Measurements from ENCODE around the gene ZBTB8OS. TPM values are rescaled to one million over a fixed set of nuclear protein-coding genes. Genes with fewer than 3 reads are reported as not detected.

Gene ZBTB8OS
- total and polyA plus RNA-seq, 9 of the 15 experiments (the other 6 are each of a cell fraction or from before 2014, with no cell fraction given), result 54.8 to 230 (median 107) TPM

DNA sequence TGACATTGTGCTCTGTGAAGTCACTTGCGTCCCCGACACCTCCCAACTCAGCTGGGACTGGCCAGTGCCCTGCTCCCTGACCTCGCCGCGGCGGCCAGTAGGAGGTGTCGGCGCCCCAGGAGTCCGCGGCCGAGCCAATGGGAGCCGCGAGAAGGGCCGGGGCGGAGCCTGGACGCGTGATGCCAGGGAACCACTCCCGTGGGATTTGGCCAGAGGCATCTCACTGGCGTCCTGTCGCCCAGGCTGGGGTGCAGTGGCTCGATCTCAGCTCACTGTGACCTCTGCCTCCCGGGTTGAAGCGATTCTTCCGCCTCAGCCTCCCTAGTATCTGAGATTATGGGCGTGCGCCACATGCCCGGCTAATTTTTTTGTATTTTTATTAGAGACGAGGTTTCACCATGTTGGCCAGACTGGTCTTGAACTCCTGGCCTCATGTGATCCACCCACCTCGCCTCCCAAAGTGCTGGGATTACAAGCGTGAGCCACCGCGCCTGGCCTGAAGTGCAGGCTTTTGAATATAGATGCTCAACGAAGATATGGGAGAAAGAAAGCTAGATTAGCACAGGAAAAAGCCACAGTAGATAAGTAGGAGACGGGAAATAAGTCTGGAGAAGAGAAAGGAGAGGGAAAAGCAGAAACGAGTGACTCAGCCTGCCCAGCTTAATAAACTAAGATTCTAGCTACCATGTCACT lies 38.0 kb downstream of the ZBTB8OS start:
- Histone ChIP-seq H3K9me1 (ENCODE audit: control insufficient read depth, insufficient read depth, low read length) (no peaks in the 10 kb centered on the region), H3K27me3 (ENCODE audit: control insufficient read depth in 2 of 2, insufficient read depth in 2 of 2, low read length in 2 of 2) (peaks cover 0 to 2% of the 10 kb centered on the region in 2 experiments; a peak in 2 of 5 replicates), H3K4me2 (ENCODE audit: insufficient read depth, low read length) (peak overlapping the region; percentile 22; the same call in 1 of the 2 replicates), H3K79me2 (ENCODE audit: control insufficient read depth, insufficient read depth, low read length) (no peaks in the 10 kb centered on the region), H3K9ac (ENCODE audit: insufficient read depth in 1 of 2, low read depth in 2 of 2, low read length in 2 of 2) (peak overlapping the region in 1 of 2 experiments; percentile 79; a peak in 2 of 4 replicates), H3K9me3 (replicated peaks; ENCODE audit: control insufficient read depth, insufficient read depth, low read depth, low read length) (no peaks in the 10 kb centered on the region), H3K27ac (ENCODE audit: extremely low read depth, low read depth, low read length) (no peak overlapping the region), H2AFZ (ENCODE audit: low read depth, low read length) (peak overlapping the region; percentile 60), H4K20me1 (replicated peaks; ENCODE audit: control insufficient read depth, insufficient read depth, low read length) (no peaks in the 10 kb centered on the region), H3K36me3 (ENCODE audit: control insufficient read depth, insufficient read depth, low read length) (no peaks in the 10 kb centered on the region), H3K4me1 (replicated peaks in 1 of 2; ENCODE audit: control insufficient read depth in 2 of 2, insufficient read depth in 2 of 2, low read length in 2 of 2) (peaks cover 4 to 12% of the 10 kb centered on the region in 2 experiments; a peak in 3 of 5 replicates), H3K4me3 (0 out of 2 replicates have a peak overlapping the region, but pooled peaks have one; percentile 3)
- ChIA-PET CTCF (ENCODE audit: low intra/inter-chr PET ratio) (interaction anchor here (0.6 kb wide), 1 partner anchor 400 kb away, joined by 3 read pairs; no protein-coding TSS in a partner anchor), POLR2A (interaction anchor here (0.6 to 1.6 kb wide), 2 partner anchors 8 to 184 kb away, joined by 3 to 5 read pairs; no protein-coding TSS in a partner anchor)
- no TSS peak for BruUV-seq (replicated peaks)
- intact Hi-C loops (cut with micrococcal nuclease) (no loop called here), in situ Hi-C loops (cut with MboI) (no loop called here)
- WGBS (ENCODE audit: insufficient coverage, low coverage, missing lambda C conversion rate), result 35% methylated on average over 35 of the region's 35 CpGs
- ATAC-seq (peak; percentile 98), FAIRE-seq (peak; percentile 49), DNase-seq (ENCODE audit: extremely low read depth in 1 of 4, low spot score in 3 of 4) (peak; percentile 57 to 76 (median 72))
- TF ChIP-seq ZNF431 (CRISPR knock-in tag; IDR thresholded peaks at IDR 0.05) (no peak), ZKSCAN8 (CRISPR knock-in tag; IDR thresholded peaks at IDR 0.05) (no peak), FOSL1 (tag; conservative IDR thresholded peaks at IDR 0.05) (peak; percentile 40; the same call in 1 of the 2 replicates), POLR2G (IDR thresholded peaks at IDR 0.05; ENCODE audit: low read depth, low read length) (peak; percentile 54), ZNF707 (CRISPR knock-in tag; conservative IDR thresholded peaks at IDR 0.05) (no peak), ZNF584 (CRISPR knock-in tag; IDR thresholded peaks at IDR 0.05; ENCODE audit: low read depth) (no peak), ZNF764 (CRISPR knock-in tag; IDR thresholded peaks at IDR 0.05; ENCODE audit: low read depth) (no peak), ZNF79 (CRISPR knock-in tag; IDR thresholded peaks at IDR 0.05; ENCODE audit: low read depth) (no peak), RAD21 (CRISPR knock-in tag; conservative IDR thresholded peaks at IDR 0.05 in 1 of 2, IDR thresholded peaks at IDR 0.05 in 1 of 2) (peak in 1 of 2 experiments; percentile 16; a peak in 2 of 4 replicates), CBX8 (IDR thresholded peaks at IDR 0.05; ENCODE audit: borderline replicate concordance, extremely low read depth, low read depth, low read length, poor library complexity, severe bottlenecking) (no peak)
- TF ChIP-seq, protein P1, sequence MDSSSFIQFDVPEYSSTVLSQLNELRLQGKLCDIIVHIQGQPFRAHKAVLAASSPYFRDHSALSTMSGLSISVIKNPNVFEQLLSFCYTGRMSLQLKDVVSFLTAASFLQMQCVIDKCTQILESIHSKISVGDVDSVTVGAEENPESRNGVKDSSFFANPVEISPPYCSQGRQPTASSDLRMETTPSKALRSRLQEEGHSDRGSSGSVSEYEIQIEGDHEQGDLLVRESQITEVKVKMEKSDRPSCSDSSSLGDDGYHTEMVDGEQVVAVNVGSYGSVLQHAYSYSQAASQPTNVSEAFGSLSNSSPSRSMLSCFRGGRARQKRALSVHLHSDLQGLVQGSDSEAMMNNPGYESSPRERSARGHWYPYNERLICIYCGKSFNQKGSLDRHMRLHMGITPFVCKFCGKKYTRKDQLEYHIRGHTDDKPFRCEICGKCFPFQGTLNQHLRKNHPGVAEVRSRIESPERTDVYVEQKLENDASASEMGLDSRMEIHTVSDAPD (CRISPR knock-in tag; IDR thresholded peaks at IDR 0.05), result no peak
- TF ChIP-seq, protein P2, sequence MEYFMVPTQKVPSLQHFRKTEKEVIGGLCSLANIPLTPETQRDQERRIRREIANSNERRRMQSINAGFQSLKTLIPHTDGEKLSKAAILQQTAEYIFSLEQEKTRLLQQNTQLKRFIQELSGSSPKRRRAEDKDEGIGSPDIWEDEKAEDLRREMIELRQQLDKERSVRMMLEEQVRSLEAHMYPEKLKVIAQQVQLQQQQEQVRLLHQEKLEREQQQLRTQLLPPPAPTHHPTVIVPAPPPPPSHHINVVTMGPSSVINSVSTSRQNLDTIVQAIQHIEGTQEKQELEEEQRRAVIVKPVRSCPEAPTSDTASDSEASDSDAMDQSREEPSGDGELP (CRISPR knock-in tag; IDR thresholded peaks at IDR 0.05; ENCODE audit: borderline replicate concordance), result peak; percentile 46; the same call in 1 of the 2 replicates
- TF ChIP-seq, protein P3, sequence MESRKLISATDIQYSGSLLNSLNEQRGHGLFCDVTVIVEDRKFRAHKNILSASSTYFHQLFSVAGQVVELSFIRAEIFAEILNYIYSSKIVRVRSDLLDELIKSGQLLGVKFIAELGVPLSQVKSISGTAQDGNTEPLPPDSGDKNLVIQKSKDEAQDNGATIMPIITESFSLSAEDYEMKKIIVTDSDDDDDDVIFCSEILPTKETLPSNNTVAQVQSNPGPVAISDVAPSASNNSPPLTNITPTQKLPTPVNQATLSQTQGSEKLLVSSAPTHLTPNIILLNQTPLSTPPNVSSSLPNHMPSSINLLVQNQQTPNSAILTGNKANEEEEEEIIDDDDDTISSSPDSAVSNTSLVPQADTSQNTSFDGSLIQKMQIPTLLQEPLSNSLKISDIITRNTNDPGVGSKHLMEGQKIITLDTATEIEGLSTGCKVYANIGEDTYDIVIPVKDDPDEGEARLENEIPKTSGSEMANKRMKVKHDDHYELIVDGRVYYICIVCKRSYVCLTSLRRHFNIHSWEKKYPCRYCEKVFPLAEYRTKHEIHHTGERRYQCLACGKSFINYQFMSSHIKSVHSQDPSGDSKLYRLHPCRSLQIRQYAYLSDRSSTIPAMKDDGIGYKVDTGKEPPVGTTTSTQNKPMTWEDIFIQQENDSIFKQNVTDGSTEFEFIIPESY (CRISPR knock-in tag; IDR thresholded peaks at IDR 0.05), result peak; percentile 94
- TF ChIP-seq, protein P4, sequence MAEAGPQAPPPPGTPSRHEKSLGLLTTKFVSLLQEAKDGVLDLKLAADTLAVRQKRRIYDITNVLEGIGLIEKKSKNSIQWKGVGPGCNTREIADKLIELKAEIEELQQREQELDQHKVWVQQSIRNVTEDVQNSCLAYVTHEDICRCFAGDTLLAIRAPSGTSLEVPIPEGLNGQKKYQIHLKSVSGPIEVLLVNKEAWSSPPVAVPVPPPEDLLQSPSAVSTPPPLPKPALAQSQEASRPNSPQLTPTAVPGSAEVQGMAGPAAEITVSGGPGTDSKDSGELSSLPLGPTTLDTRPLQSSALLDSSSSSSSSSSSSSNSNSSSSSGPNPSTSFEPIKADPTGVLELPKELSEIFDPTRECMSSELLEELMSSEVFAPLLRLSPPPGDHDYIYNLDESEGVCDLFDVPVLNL (CRISPR knock-in tag; IDR thresholded peaks at IDR 0.05; ENCODE audit: low read depth), result no peak
